Superior temporal gyrus (tissue), 1 donor: Measurements from ENCODE around the gene MDFI.
A peak's percentile ranks its signal among the peaks of the same experiment; 100 is the strongest.

Experiments
- DNase-seq: peaks from one replicate; pipeline ENCODE4 v3.0.0-alpha.2; 2016; ENCODE audit errors: extremely low spot score

Gene MDFI

DNA sequence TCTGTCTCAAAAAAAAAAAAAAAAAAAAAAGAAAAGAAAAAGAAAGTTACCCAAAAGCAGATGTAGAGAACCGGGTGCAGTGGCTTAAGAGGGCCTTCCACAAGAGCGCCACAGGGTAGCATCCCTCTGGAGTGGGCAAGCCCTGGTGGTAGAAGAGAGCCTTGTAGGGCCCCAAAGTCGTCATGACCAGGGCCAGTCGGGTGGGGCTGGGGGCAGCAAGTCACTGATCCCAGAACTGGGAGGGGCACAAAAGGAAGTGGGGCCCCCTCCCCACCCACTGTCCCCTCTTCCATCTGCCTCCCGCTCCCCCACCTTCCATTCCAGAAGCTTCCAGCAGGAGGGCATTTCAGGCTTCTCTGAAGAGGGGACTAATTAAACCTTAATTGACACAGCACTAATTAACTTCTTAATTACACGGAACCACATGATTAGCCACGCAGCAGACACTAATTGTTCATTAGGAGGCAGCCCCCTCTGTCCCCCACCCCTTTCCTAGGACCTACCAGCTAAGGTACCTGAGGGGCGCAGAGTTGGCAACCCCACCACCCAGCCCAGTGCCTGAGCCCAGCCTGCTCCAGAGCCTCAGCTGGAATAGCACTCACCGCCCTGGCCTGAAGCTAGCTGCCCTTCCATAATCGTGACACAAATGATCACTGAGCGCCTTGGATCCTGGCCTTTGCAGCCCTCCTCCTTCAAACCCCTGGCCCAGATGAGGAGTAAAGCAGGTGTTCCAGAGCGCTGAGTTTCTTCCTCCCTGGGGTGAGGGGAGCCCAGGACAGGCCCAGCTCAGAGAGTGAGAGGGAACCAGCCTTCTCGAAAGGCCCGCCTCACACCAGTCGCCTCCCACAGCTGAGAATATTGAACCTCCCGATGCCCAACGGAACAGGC lies 34.8 kb downstream of the MDFI start:
- no peak for DNase-seq

DNA sequence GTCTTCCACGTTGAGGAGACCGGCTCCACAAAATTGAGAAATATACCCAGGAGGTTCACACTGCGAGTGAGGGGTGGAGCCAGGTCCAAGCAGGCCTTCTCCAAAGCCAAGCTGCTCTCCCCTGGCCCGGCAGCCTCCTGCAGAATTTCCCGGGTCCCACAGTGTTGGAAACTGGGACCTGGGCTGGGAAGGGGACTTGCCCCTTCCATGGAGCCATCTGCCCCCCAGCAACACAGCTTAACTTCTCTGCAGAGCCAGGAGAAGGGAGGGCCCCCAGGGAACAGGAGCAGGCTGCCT lies 35.4 kb downstream of the MDFI start:
- no peak for DNase-seq

DNA sequence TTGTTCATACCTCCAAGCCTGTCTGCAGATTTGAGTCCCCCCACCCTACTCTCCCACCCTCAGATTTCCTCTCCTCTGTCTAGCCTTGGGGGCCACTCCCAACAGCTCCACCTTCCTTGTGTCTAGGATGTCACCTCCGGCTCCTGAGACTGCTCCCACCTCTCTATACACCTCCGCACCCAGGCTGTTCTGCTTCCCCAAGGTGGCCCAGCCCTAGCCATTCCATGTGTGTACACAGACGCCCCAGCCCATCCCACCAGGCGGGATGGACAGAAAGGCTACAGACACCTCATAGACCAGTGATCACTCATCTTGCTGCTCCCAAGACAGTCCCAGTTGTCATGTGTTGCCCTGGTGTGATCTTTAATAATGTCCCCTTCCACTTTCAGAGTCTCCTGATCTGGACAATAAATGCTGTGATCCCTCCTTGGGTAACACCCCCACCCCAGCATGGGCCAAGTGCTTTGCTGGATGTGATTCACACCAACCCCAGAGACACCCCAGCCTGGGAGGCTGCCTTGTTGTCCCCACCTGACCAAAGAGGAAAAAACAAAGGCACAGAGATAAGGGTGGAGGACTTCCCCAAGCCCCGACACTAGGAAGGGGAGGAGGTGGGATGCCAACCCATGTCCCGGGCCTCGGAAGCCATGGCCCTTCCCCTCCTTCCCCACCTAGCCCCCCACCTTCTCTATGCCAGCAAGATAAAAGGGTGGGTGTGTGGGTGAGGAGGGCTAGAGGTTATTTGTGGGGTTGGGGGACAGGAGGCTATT lies 36.1 kb downstream of the MDFI start:
- DNase-seq: no peak

DNA sequence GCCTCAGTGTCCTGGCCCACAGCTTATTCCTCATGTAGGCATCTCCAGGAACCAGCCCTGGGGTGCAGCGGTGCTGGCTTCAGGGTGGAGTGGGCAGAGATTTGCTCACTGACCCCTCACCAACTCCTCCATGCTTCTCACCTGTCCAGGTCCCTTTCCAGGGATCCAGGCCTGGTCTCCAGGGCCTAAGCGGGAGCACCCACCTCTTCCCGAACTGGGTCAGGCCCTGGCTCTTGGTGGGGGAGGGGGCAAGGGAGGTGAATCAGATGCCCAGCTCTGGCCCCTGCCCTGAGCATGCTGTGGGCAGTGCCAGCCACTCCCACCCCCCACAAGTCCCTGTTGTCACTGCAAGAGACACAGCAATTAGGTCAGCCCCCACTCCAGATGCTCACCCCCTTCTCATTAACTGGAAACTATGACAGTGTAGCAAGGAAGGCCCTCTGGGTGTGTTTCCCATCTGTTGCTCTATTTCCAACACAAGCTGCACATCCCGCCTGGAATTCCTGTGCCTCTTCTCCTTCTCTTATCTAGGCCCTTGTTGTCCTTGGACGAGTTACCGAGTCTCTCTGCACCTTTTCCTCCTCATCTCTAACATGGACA lies 37.0 kb downstream of the MDFI start:
- no peak for DNase-seq

DNA sequence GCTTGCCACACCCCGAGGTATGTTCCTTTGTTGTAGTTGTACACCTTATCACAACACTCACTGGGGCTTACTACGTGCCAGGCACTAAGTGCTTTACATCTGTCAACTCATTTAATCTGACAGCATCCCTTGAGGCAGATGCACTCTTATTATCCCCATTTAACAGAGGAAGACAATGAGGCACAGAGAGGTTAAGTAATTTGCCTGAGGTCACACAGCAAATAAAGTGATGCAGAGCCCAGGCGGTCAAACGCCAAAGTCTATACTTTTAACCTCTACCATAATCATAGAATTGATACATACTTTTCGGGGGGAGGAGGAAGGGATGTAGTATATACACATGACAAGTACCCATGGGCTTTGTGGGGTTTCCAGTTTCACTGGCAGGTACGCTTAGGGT lies 37.7 kb downstream of the MDFI start:
- DNase-seq: no peak

DNA sequence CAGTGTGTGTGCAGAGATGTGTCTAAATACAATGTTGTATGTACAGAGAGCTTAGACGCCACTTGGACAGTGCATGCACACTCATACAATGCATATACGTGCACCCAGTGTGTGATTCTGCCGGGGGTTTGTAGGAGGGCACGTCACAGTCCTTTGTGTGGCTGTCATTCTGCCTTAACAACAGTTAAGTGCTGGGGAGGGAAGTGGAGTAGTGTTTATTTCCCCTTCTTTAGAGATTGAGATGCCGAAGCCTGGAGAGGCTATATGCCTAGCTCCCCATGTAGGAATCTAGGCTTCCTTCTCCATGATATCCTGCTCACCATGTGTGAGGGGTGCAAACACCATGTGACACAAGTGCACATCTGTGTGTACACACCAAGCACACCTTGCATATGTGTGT lies 38.2 kb downstream of the MDFI start:
- no peak for DNase-seq

DNA sequence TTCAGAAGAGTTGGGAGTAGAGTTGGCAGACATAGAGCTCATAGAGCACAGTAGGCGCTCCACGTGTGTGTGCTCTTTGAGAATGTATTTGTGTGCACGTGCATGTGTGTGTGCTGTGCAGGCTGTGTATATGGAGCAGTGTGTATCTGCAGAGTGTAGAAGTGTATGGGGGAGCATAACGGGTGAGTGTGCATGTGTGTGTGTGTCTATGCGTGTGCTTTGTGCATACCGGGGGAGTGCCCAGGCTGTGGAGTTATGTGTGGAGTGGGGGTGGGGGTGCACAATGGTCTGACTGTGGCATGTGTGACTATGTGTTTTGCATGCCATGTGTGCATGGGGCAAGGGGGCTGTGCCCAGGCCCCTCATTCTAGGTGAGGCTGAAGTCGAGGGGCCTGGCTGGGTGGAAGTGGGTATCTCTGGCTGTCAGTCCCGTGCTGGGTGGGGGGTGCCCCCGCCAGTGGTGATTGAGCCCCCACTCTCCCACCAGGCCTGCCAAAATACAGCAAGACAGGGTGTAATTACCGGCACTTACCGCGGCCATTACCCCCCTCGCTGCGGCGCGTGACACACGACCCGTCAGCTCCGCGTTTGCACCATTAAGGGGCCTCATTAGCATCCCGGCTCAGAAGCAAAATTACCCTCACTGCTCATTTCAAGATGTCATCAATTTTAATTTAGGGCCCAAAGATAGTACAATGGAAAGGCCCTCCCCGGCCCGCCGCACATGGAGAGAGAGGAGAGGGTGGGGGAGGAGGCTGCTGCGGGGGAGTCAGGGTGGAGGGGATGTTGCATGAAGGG lies 39.1 kb downstream of the MDFI start:
- no peak for DNase-seq

DNA sequence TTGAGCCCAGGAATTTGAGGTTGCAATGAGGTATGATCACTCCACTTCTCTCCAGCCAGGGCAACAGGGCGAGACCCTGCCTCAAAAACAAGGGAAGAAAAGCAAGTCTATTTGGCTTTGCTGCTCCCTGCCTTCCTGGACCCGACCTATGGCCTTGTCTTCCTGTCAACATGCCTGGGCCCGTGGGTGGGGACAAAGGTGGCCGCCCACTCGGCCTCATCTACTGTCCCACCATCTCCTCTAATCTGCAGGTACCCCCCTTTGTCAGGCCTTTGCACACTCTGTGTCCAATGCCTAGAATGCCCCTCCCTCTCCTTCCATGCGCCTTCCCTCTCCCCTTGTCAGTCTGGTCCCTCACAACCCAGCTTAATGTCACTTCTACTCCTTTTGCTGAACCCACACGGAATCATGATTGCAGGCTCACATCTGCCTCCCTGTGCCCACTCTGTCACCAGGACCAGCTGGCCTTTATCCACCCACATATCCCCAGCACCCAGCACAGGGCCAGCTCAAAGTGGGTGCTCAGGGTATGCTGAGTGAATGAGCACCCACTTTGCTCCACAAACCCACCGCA lies 40.3 kb downstream of the MDFI start:
- no peak for DNase-seq

DNA sequence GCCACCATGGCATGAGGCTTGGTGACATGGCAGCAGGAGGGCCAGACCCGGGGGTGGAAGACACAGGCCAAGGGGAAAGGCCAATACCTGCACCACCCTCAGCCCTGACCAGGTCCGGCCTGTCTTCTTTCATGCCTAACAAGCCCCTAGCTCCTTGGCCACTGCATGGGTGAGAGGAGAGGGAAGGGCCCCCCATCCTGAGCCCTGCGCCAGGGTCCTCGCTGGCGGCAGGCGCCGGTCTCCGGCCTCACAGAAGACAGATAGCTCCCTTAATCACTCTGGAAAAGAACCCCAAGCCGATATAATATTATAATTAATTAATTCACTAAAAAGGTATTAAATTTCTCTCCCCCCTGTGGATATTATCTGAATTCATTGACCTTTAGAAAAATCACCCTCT lies 41.4 kb downstream of the MDFI start:
- DNase-seq: no peak

DNA sequence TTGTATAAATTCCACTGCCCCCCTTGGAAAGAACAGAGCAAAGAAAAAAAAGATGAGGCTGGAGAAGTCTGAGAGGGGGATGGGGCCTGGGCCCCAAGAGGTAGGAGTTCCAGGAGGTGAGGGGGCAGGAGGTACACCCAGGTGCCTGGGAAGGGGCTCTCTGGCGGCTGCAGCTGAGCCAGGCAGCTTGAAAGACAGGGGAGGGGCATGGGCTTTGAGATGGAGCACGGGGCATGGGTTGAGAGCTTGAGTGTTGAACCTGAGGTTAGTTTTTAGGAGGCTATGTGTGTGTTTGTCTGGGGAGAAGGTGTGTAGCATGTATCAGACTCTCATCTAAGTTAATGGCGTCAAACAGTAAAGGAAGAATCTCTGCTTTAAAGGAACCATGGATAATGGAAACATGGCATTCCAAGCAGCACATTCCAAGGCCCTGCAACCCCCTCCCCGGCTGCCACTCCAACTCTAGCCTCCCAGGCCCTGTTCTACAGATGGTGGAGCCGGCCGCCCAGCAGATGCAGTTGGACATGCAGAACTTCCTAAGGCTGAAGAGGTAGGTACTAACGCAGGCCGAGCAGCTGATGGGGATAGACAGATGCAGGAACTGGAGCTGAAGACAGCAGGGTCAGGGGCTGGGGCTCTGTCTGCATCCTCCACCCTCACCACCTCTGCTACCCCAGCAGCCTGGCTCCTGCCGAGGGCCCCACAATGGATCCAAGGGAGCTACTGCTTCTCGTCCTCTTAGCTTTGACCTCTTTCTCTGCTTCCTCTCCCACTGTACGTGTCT lies 42.1 kb downstream of the MDFI start:
- no peak for DNase-seq

DNA sequence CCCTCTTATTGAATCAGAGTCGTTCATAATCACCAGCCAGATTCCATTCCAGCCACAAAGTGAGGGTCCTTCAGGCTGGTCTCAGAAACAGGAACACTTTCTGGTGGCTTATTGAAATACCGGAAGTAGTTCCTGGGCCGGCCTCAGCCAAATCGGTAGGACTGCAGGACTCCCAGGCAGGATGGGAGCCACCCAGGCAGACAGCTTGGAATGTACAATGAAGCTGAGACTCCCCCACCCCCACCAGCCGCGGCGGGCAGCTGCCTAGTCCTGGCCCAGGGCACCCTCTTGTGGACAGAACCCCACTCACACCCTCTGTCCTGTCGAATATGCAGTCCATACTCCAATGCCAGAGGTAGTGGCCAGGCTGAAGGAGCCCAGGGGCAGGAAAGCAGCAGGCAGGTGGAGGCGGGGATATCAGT lies 43.8 kb downstream of the MDFI start:
- DNase-seq: peak; percentile 89

DNA sequence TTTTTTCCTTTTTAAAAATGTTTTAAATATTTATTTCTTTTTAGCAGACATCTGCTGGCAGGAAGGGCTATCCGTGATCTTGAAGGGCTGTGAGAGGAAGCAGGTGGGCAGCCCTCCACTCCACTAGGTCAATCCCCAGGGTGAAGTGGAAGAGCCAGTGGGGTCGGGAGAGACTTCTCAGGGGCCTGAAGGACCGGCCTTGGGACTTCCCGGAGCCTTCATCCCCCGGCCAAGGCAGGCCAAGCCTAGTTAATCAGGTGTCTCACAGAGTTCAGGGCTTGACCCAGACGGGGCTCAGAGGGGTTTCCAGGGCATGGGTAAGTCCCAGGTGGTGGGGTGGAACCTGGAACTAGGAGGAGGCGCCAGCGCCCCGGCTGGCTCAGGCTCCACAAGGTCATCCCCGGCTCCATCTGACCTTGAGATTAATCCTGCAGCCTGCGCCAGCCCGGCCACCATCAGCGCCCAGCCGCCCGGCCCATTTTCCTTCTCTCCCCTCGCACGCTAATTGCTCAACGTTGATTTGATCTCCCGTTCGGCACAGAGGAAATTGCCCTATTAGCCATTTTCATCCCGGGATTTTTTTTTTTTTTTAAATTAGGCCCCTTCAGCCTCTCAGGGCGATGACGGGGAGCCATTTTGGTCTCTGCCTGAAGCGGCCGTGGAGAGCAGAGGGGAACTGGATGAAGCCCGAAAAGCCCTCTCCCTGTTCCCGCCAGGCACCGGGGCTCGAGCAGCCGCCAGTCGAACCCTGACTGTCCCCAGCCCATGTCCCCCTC lies 44.4 kb downstream of the MDFI start:
- peak; percentile 27 for DNase-seq

DNA sequence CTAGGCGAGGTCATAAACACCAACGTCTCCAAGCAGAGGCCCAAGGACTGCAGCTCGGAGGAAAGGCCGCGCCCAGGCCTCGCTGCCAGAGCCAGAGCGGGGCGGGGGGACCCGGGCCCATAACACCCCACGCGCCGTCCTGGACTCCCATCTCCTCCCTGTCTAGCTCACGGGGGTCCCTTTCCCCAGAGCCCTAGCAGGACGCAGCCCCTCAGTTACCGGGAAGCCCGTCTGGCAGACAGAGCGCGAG lies 44.9 kb downstream of the MDFI start:
- DNase-seq: no peak

DNA sequence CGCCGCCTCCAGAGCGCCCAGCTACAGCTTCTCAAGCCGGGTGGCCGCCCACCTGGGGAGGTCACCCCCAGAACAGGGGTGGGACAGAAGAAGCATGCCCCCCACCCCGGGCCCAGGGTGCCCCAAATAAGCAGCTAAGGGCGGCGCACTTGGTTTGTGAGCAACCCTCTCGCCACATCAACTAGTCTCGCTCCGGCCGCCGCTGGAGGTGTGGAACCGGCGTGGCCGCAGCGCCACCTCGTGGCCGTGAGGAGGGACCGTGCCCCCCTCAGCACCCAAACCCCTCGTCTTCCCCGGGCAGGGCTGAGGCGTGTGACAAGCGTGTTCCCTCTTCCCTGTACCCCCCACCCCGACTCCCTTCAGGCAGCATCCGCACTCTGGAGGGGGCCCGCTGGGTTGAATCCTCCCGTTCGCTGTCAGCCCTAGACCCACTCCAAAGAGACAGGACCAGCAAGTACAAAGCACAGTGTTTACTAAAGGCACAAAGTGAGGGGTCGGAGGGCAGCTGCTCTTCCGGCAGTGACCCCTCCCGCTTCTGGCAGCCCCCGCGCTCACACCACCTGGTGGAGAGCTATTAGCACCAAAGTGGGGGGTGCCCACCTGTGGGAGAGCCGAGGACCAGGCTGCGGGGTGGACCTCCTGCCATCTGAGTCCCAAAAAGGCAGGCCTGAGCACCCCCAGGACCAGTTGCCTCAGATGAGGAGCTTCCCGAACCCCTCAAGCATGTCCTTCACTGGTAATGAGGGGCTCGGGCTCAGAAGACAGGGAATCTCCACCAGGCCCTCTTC lies 45.4 kb downstream of the MDFI start:
- peak; percentile 84 for DNase-seq

DNA sequence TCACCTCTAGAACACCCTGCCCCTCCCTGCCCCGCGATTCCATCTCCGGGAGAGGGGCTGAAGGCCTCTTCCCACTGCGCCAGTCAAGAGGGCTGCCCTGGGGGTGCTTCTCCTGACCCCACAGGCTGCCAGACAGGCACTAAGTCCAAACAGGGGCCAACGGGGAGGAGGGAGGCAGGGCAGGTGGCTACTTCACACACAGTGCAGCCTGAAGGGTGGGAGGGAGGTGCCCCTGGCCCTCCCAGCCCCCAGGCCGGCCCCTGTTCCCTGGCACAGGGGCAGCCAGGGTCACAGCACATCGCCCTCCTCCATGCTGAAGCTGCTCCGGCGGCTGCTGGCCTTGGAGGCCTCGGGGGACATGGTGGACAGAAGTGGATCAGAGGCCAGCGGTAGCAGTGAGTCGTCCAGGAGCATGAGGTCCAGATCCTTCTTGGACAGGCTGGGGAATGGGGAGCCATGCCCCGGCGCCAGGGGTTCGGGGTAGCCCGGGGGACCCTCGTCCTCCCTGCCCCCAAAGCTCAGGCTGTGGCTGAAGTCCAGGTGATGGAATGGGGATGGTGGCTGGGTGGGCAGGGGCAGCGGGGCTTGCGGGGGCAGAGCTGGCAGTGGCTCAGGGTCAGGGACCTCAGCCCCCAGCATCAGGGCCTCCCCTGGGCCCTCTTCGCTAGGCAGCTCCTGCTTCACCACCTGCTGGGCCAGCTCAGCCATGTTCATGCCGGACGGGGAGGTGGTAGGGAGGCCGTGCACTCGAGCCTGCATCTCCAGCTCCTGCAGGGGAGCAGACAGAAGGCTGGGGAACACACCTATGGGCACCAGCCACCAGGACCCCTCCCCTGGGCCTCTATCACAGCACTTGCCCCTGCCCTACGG lies 46.3 kb downstream of the MDFI start:
- DNase-seq: no peak

DNA sequence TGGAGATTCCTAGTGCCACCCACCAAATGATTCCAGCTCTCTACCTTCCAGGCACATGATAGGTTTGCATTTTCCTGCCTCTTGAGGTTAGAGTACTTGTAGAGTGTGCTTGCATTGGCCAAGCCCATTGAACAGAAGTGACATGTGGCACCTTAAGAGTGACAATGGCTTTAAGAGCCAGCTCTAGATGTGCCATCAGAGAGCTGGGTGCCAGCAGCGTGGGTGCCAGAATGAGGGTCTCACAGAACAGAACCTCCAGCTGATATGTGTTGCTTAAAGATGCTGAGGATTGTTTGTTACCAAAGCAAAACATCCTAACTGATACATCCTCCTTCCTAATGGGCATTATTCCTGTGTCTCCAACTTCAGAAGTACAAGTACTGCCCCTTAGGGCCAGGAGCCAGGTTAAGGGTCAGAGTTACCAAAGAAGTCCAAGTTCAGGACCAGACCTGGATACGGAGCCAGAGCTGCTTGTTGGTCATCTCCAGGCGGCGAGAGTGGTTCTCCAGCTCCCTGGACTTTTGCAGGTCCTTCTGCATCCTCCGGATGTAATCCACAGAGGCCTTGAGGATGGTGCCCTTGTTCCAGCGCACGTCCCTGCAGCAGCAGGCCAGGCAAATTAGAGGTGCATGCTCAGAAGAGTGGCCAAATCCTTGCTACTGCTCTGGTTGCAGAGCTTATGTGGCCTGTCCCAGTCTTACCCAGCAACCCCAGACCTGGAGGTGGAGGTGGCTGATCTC lies 47.5 kb downstream of the MDFI start:
- DNase-seq: no peak

DNA sequence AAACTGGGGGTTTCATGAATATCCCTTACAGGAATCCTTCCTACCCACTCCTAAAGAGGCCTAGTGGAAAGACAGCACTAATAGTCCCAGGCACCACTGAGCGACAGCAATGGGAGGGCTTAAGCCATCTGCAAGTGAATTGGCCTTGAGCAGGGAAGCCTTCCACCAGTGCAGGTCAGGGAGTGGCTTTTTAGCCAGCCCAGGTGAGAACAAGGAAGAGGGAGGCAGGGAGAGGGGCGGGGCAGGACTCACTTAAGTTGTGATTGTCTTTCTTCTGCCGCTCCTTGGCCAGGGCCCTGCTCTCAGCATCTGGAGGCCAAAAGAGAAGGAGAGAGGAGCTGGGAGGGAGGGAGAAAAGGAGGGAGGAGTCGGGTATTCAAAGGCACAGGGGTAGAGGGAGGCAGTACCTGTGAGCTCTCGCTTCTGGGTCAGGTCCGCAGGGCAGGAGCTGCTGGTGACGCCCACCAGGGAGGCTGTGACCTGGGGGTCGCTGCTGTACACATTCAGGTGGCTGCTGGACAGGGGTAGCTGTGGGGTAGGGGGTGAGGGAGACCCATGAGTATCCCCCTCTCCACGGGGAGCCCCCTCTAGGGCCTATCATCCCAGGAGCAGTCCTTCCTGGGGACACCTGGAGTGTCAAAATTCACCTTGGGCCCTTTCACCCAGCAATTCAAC lies 49.4 kb downstream of the MDFI start:
- DNase-seq: no peak
